GM21723 (cell line): ENCODE data around the gene TMEM8B.
"Not testable (repeated sequence)": the region's sequence is repeated elsewhere in the genome, so short reads cannot be mapped to it uniquely, and the experiment has no call there.

Experiments used
- ATAC-seq: cut with Tn5 transposase; IDR thresholded peaks from one replicate; pipeline ENCODE4 v1.9.1; 2021; ENCODE audit warnings: mild to moderate bottlenecking, moderate library complexity; ENCODE audit not compliant: unreplicated experiment

The TMEM8B gene

GRCh38 chr9:35861161-35861897, 32.3 kb downstream of the TMEM8B start:
- no peak for ATAC-seq

GRCh38 chr9:35862328-35862727, 33.3 kb downstream of the TMEM8B start:
- ATAC-seq: no peak

- no peak for ATAC-seq
Observed at GRCh38 chr9:35863583-35863982, 34.6 kb downstream of the TMEM8B start.

GRCh38 chr9:35864695-35865255, 35.7 kb downstream of the TMEM8B start:
- ATAC-seq: no peak

- ATAC-seq: no peak
Observed at GRCh38 chr9:35867538-35867937, 38.5 kb downstream of the TMEM8B start.

- no peak for ATAC-seq
Observed at GRCh38 chr9:35868933-35869332, 39.9 kb downstream of the TMEM8B start.

- no peak for ATAC-seq
Observed at GRCh38 chr9:35869621-35870216, 40.7 kb downstream of the TMEM8B start.

- ATAC-seq: no peak
Observed at GRCh38 chr9:35870351-35870923, 41.4 kb downstream of the TMEM8B start, which contains the start of gene OR13J1. OR13J1 (minus strand) TSS chr9:35870401; CDS start chr9:35870401, 0 bp downstream.

- ATAC-seq: no peak
Observed at GRCh38 chr9:35871545-35871944, 42.5 kb downstream of the TMEM8B start.

- no peak for ATAC-seq
Observed at GRCh38 chr9:35872505-35872904, 43.5 kb downstream of the TMEM8B start.

GRCh38 chr9:35882263-35882848, 53.3 kb downstream of the TMEM8B start:
- ATAC-seq: no peak

- no peak for ATAC-seq
Observed at GRCh38 chr9:35882996-35883395, 54.0 kb downstream of the TMEM8B start.

- ATAC-seq: not testable (repeated sequence)
Observed at GRCh38 chr9:35884908-35885307, 55.9 kb downstream of the TMEM8B start.

GRCh38 chr9:35891646-35892045, 62.6 kb downstream of the TMEM8B start:
- ATAC-seq: no peak

- ATAC-seq: no peak
Observed at GRCh38 chr9:35892051-35892450, 63.0 kb downstream of the TMEM8B start.

- no peak for ATAC-seq
Observed at GRCh38 chr9:35896570-35896969, 67.5 kb downstream of the TMEM8B start.

- not testable (repeated sequence) for ATAC-seq
Observed at GRCh38 chr9:35897376-35898099, 68.5 kb downstream of the TMEM8B start.

GRCh38 chr9:35898337-35898736, 69.3 kb downstream of the TMEM8B start:
- no peak for ATAC-seq

- no peak for ATAC-seq
Observed at GRCh38 chr9:35899021-35899420, 70.0 kb downstream of the TMEM8B start.

GRCh38 chr9:35903049-35903448, 74.0 kb downstream of the TMEM8B start:
- no peak for ATAC-seq

GRCh38 chr9:35904338-35904737, 75.3 kb downstream of the TMEM8B start:
- no peak for ATAC-seq
